AG08395 (cell line): ENCODE data around the gene DLX6.

Source experiments
- DNase-seq: peaks from one replicate; pipeline ENCODE4 v3.0.0; 2012; ENCODE audit warnings: mixed read lengths, low spot score

DLX6 gene

GRCh38 chr7:97005183-97006054, at the start of gene DLX6:
Gene DLX6, plus strand, starts transcription at chr7:97005553. Its CDS starts 425 bp downstream, at chr7:97005978.
- DNase-seq: no peak

DNA sequence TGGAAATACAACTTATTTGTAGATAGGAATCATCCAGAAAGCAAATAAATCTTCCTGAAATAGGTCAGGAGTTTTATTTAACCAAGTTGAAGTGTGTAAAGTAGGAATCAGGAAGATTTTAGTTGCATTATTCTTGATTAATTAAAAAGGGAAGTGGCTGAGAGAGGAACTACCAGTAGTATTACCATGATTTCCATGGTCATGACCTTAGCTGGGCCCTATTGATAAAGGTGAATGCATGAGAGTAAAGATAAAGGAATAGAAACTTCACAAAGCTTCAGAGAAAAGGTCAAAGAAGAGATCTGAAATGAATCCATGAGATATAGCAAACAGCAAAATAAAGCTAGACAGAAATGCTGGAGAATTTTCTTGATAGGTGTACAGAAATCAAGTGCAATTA, 46.2 kb upstream of the DLX6 start:
- no peak for DNase-seq

- no peak for DNase-seq
Observed at GRCh38 chr7:96962221-96962885, 43.0 kb upstream of the DLX6 start.

- DNase-seq: no peak
Observed at GRCh38 chr7:96968981-96969380, 36.4 kb upstream of the DLX6 start.

- DNase-seq: no peak
Observed at GRCh38 chr7:96970739-96971138, 34.6 kb upstream of the DLX6 start.

DNA sequence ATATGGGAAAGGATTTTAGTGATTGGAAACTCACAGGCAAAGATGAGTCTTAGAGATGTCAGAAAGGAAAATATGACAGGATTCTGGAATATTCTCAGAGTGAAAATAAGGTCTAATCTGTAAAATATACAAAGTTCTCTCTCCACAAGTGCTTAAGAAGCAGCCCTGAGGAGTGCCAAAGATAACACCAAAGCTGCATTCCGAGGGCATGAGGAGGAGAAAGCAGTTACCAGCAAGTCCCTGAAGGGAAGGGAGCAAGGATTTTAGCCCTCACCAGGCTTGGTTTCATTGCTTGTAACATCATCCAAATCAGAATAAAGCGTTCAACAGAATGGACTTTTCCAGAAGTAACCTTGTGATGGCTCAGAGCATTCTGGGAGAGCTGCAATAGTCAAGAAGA, 31.4 kb upstream of the DLX6 start:
- no peak for DNase-seq

GRCh38 chr7:96976106-96976505, 29.2 kb upstream of the DLX6 start:
- DNase-seq: no peak

GRCh38 chr7:96977445-96977844, 27.9 kb upstream of the DLX6 start:
- no peak for DNase-seq

DNA sequence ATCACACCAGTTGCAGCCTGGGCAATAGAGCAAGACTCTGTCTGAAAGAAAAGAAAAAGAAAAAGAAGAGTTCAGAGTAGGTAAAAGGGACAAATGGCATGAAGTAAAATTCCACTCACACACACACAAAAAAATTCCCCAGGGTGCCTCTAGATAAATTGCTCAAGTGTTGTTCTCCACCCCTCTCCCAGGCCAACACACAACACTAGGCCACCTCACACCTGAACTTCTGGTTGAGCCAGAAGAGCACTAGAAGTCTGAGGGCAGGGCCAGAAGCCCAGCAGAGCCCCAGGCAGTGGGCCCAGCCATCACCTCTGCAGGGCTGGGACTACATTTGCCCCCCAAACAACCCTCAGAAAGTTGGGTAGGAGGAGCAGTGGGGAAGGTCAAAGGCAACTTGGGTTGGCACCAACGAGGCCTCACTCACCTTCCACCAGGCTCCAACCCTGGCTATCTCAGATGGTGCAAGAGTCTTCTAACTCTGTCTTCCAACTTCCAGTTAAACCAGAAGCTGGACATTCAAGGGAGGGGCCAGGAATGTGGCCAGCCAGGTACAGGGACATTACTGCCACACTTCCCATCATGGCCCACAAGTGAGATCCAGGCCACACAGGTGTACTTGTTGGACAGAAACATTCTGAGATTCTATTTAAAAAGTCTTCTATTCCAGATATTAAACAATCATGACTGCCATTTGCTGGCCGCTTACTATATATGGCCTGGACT, 25.6 kb upstream of the DLX6 start:
- DNase-seq: no peak

GRCh38 chr7:96982586-96982985, 22.8 kb upstream of the DLX6 start:
- DNase-seq: no peak

GRCh38 chr7:96985992-96986391, 19.4 kb upstream of the DLX6 start:
- no peak for DNase-seq

- DNase-seq: no peak
Observed at GRCh38 chr7:96986901-96987300, 18.5 kb upstream of the DLX6 start.

- no peak for DNase-seq
Observed at GRCh38 chr7:96987719-96988118, 17.6 kb upstream of the DLX6 start.

- DNase-seq: no peak
Observed at GRCh38 chr7:96989241-96989858, 16.0 kb upstream of the DLX6 start.

DNA sequence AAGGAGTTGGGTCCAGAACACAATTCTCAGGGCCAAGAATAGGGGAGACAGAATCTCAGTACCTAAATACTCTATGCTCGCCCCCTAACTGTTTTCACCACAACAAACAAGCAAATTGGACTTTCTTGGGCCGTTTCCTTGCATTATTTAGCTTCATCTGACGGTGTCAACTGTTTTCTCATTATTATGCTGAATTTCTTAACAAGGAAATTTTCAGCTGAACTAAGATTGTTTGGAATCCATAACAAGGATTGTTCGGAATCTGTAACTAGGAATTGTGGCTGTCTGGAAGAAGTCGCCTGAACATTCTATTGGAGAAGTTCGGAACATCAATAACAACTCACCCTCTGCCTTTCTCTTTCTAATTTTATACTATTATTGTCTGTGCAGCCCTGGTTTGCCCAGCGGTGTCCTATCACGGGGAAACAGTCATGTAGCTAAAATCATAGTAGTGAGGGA, 15.5 kb upstream of the DLX6 start:
- no peak for DNase-seq

- no peak for DNase-seq
Observed at GRCh38 chr7:96991546-96992191, 13.7 kb upstream of the DLX6 start.

DNA sequence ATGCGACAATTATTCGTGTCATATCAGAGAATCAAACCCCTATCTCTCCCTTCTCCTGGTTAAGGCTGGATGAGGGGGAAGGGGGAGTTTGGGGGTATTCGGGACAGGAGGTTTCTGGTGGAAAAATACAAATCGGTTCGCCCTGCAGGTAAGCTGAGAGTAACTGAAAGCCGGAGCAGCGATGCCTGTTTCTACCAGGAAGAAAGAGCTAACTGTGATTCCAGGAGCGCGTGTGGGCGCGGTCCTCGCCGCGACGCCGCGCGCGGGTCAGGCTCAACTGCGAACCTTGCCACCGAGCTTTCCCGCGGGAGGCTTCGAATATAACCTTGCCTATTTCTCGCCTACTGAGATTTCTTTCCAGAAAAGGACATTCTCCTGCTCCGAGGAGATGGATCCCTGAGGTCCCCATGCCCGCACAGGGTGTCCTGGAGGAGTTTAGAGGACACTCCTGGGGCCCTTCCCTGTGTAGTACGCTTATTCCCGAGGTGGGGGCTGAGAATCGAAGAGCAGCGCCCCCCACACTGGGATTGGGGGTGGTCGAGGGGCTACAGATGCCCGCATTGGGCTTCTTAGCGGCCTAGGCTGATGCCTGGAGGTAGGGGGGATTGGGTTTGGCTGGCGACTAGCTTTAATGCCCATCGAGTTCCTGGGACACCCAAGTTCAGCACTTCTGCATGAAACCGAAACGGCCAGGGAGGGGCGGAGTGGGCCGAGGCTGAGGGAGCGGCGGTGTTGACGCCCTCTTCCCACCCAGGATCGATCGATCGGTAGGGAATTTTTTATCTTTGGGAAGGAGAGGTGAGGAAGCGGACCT, 13.0 kb upstream of the DLX6 start:
- no peak for DNase-seq

GRCh38 chr7:96993094-96993865, 12.1 kb upstream of the DLX6 start:
- no peak for DNase-seq

GRCh38 chr7:96993980-96994379, 11.4 kb upstream of the DLX6 start:
- DNase-seq: no peak
